ENCODE results near the gene RASAL3.
"Not testable (repeated sequence)": the region's sequence is repeated elsewhere in the genome, so short reads cannot be mapped to it uniquely, and the experiment has no call there.

Gene RASAL3

DNA sequence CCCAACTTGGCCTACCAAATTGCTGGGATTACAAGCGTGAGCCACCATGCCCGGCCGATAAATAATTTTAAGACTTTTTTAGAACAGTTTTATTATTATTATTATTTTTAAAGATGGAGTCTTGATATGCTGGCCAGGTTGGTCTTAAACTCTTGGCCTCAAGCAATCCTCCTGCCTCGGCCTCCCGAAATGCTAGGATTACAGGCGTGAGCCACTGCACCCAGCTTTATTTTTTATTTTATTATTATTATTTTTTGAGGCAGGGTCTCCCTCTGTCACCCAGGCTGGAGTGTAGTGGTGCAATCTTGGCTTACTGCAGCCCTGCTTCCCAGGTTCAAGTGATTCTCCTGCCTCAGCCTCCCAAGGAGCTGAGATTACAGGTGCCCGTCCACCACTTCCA lies 16.7 kb upstream of the RASAL3 start:
- H3K9me3 Mint-ChIP-seq; H3K4me3 Mint-ChIP-seq; H3K27me3 Mint-ChIP-seq; H3K27ac Mint-ChIP-seq; H3K36me3 Mint-ChIP-seq (ENCODE audit: low read depth): not testable (repeated sequence)
- peaks cover 28% of the 10 kb centered on the region for H3K4me1 Mint-ChIP-seq (ENCODE audit: low read depth)

DNA sequence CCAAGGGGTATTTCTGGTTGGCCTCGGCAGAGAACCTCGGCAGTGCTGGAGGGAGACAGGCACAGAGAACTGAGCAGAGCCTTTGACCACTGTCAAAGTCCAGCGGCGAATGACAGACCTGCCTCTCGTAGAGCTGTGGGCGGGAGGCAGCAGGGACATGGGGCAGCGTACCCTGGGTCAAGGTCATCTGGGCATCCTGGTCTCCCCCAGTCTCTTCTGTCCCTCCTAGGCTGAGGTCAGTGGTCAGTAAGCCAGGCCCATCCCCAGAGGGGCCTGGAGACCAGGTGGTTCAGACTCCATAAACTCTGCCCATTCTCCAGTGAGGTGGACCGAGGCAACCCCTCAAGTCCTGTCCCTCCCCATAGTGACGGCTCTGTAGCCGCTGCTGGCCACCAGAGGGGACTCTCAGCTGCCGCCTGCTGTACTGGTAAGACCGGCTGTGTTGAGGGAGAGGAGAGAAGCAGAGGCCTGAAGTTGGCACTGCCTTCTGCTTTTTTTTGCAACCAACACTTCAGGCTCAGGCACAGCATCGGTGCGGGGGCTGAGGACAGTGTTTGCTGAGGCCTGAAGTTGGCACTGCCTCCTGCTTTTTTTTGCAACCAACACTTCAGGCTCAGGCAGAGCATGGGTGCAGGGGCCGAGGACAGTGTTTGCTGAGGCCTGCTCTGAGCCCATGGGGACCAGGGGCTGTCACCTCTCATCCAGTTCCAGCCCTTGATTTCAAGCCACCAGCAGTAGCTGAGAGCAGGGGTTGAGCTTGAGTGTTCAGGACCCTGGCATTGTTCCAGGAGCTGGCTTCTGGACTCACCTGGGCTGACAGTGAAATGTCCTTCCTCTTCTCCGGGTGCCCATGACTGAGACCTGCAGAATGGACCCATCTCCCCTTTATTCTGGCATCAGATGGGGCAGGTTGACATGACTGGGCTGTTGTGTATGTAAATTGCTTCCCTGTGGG lies 15.3 kb upstream of the RASAL3 start, which contains the start of gene PGLYRP2:
PGLYRP2 (minus strand) TSS at position 111 of the 955 bp plus-strand sequence. CDS start 130 bp downstream, outside the sequence.
- Mint-ChIP-seq H3K36me3 (ENCODE audit: low read depth) (no peaks in the 10 kb centered on the region), H3K4me1 (ENCODE audit: low read depth) (peaks cover 28% of the 10 kb centered on the region), H3K4me3 (no peak within 1 kb of the TSS), H3K27ac (no peak within 1 kb of the TSS), H3K27me3 (no peaks in the 10 kb centered on the region), H3K9me3 (no peaks in the 10 kb centered on the region)

DNA sequence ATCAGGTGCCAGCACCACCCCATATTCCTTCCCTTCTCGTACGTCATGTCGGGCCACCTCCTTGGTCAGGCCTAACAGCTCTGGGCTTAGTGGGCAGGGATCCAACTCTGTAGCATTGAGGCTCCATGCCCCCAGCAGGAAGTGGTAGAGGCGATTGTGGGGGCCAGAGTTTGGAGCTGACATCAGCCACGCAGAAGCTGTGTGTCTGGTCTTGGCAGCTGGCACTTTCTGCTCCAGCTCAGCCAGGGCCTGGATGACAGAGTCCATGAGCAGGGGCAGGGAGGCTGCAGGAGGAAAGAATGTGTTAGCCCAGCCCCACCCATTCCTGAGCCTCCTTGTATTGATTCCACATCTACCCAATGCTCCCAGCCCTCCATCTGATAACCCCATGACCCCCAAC lies 12.0 kb upstream of the RASAL3 start:
- Mint-ChIP-seq H3K27me3 (no peaks in the 10 kb centered on the region), H3K27ac (no peak overlapping the region), H3K9me3 (no peaks in the 10 kb centered on the region), H3K4me1 (ENCODE audit: low read depth) (peaks cover 16% of the 10 kb centered on the region), H3K4me3 (no peak overlapping the region), H3K36me3 (ENCODE audit: low read depth) (no peaks in the 10 kb centered on the region)

DNA sequence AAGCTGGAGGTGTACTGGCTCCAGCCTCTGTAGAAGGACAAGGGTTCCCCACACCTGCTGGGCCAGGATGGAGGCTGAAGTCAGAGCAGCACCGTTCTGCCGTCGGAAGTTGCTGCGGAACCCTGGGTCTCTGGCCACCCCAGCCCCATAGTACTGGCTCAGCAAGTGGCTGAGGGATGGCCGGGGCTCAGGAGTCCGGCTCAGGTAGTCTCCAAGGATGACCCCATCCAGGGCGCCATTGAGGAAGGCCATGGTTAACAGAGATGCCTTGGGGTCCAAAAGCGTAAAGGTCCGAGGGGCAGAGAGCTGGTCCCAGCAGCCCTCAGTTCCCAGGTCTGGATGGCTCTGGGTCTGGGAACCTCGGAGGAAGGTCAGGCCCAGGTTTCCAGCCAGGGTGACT lies 11.3 kb upstream of the RASAL3 start:
- no peaks in the 10 kb centered on the region for H3K36me3 Mint-ChIP-seq (ENCODE audit: low read depth)
- peaks cover 16% of the 10 kb centered on the region for H3K4me1 Mint-ChIP-seq (ENCODE audit: low read depth)
- H3K4me3 Mint-ChIP-seq = no peak overlapping the region
- no peaks in the 10 kb centered on the region for H3K9me3 Mint-ChIP-seq
- no peaks in the 10 kb centered on the region for H3K27me3 Mint-ChIP-seq
- H3K27ac Mint-ChIP-seq = no peak overlapping the region

DNA sequence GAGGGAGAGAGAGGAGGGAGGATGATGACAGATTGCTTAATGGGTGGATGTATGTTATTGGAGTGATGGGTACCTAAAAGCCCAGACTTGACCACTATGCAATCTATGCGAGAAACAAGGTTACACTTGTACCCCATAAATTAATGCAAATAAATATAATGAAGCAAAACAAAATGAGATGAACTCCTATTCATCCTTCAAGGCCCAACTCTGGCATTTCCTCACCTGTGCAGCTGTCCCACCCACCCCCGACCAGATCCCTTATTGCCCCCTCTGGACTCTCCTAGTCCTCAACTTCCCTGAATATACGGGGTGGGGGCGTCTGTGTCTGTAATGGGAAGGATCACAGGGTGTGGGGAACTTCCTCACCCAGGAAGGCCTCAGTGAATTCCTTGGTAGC lies 10.8 kb upstream of the RASAL3 start:
- H3K27ac Mint-ChIP-seq = no peak overlapping the region
- no peaks in the 10 kb centered on the region for H3K27me3 Mint-ChIP-seq
- H3K4me1 Mint-ChIP-seq (ENCODE audit: low read depth) = peaks cover 17% of the 10 kb centered on the region
- no peaks in the 10 kb centered on the region for H3K36me3 Mint-ChIP-seq (ENCODE audit: low read depth)
- no peak overlapping the region for H3K4me3 Mint-ChIP-seq
- H3K9me3 Mint-ChIP-seq = no peaks in the 10 kb centered on the region

DNA sequence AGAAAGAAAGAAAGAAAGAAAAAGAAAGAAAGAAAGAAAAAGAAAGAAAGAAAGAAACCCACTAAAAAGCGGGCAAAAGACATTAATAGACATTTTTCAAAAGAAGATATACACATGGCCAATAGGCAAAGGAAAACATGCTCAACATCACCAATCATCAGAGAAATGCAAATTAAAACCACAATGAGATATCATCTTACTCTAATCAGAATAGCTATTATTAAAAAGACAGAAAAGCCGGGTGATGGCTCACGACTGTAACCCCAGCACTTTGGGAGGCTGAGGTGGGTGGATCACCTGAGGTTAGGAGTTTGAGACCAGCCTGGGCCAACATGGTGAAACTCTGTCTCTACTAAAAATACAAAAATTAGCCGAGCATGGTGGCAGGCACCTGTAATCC lies 9.5 kb upstream of the RASAL3 start:
- H3K4me3 Mint-ChIP-seq; H3K36me3 Mint-ChIP-seq (ENCODE audit: low read depth); H3K9me3 Mint-ChIP-seq; H3K27me3 Mint-ChIP-seq: not testable (repeated sequence)
- Mint-ChIP-seq H3K4me1 (ENCODE audit: low read depth) (peaks cover 20% of the 10 kb centered on the region), H3K27ac (peak overlapping the region; percentile 10)

DNA sequence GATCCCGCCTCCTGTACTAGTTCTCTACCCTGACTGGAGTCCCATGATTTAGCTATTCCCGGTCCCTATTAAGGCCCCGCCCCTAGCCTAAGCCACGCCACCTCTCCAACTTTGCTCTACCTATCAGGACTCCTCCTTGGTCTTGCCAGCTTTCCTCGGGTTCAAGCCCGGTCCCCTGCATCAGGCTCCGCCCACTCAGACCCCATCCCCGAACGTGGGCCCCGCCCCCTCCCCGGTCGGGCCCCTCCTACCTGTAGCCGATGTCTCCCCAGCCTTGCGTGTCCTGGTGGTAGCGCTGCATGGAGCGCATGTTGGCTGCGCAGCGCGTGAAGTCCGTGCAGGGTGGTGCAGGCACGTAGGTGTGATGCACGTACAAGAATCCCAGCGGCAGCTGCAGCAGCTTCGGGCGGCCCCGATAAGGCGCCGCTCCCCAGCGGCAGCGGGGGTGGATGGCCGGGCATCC lies 7.3 kb upstream of the RASAL3 start:
- no peaks in the 10 kb centered on the region for H3K36me3 Mint-ChIP-seq (ENCODE audit: low read depth)
- H3K27me3 Mint-ChIP-seq = peaks cover 8% of the 10 kb centered on the region
- H3K9me3 Mint-ChIP-seq = no peaks in the 10 kb centered on the region
- H3K27ac Mint-ChIP-seq = no peak overlapping the region
- H3K4me3 Mint-ChIP-seq = no peak overlapping the region
- H3K4me1 Mint-ChIP-seq (ENCODE audit: low read depth) = peaks cover 39% of the 10 kb centered on the region

DNA sequence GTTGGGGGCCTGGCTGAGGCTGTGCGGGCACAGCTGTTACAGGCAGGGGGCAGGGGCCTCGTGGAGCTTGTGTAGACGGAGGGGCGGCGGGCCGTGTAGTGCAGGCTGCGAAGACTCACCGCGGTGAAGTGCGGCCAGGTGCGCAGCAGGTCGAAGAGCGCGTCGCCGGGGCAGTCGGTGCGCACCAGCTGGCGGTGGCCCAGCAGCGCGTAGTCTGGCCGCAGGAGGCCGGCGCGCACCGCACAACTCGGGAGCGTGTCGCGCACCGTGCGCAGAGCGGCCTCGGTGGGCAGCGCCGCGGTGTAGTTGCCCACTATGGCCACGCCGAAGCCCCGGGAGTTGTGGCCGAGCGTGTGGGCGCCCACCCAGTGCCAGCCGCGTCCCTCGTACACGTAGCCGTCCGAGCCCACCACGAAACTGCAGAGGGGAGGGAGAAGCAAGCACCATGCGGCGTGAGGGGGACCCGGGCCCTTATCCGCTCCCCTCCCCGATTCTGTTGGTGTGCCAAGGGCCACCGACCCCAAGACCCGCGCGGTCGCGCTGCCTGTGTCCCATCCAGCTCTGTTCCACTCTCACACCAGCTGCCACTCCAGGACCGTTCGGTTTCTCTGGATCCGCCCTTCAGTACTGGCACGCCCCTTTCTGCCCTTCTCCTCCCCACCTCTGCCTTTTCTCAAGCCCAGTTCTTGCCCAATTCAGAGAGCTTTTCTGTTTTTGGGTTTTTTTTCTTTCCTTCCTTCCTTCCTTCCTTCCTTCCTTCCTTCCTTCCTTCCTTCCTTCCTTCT lies 5.4 kb upstream of the RASAL3 start:
- H3K36me3 Mint-ChIP-seq (ENCODE audit: low read depth) = no peaks in the 10 kb centered on the region
- peak overlapping the region; percentile 43 for H3K27ac Mint-ChIP-seq
- peaks cover 50% of the 10 kb centered on the region for H3K4me1 Mint-ChIP-seq (ENCODE audit: low read depth)
- no peaks in the 10 kb centered on the region for H3K9me3 Mint-ChIP-seq
- peak overlapping the region; percentile 73 for H3K4me3 Mint-ChIP-seq
- H3K27me3 Mint-ChIP-seq = peaks cover 8% of the 10 kb centered on the region

DNA sequence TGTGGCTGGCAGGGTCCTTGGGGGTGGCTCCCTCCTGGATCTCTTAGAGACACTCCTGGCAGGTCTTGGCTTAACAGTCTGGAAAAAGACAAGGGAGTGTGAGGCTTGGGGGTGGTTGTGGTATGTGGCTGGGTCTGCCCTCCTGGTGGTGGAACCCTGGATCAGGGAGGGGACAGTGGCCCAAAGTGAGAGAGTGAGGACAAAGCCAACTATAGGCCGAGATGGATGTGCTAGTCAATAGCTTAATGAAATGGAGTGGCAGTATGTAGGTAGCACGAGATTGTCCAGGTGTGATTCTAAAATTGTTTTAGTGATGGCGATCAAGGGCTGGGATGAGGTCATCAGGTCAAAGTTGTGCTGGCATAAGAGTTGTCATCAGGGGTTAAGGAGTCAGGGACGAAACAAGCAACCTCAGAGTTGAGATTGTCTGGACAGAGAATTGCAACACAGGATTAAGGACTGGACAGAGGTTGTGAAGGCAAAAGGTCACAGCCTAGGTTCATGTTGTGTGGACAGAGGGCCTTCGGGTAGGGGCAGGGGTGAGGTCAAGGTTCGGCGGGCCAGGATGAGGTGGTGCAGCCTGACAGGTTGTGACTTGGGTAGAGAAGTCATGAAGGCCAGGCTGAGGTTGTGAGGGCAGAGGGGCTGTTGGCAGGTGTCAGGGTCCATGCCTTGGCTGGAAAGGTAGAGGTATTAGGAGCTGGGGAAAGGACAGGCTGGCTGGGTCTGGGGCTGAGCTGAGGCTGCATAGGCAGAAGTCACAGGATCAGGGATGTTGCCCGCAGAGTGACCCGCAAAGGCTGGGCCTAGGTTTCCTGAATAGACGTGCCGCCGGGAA lies 4.5 kb upstream of the RASAL3 start:
- Mint-ChIP-seq H3K27me3 (peaks cover 8% of the 10 kb centered on the region), H3K36me3 (ENCODE audit: low read depth) (no peaks in the 10 kb centered on the region), H3K4me3 (peak overlapping the region; percentile 73), H3K27ac (peak overlapping the region; percentile 43), H3K4me1 (ENCODE audit: low read depth) (peaks cover 53% of the 10 kb centered on the region), H3K9me3 (no peaks in the 10 kb centered on the region)

DNA sequence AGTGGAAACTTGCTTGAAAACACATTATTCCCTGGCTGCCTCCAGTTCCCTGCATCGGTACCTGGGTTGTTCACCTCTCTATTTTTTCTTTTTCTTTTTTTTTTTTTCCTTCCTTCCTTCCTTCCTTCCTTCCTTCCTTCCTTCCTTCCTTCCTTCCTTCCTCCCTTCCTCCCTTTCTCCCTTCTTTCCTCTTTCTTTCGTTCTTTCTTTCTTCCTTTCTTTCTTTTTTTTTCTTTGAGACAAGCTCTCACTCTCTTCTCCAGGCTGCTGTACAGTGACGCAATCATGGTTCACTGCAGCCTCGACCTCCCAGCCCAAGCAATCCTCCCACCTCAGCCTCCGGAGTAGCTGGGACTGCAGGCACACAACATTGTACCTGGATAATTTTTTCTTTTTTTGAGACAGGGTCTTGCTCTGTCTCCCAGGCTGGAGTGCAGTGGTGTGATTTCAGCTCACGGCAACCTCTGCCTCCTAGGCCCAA lies 3.4 kb upstream of the RASAL3 start:
- peaks cover 58% of the 10 kb centered on the region for H3K4me1 Mint-ChIP-seq (ENCODE audit: low read depth)
- peaks cover 8% of the 10 kb centered on the region for H3K27me3 Mint-ChIP-seq
- H3K4me3 Mint-ChIP-seq = no peak overlapping the region
- no peaks in the 10 kb centered on the region for H3K9me3 Mint-ChIP-seq
- H3K27ac Mint-ChIP-seq = peak overlapping the region; percentile 92
- peaks cover 6% of the 10 kb centered on the region for H3K36me3 Mint-ChIP-seq (ENCODE audit: low read depth)

DNA sequence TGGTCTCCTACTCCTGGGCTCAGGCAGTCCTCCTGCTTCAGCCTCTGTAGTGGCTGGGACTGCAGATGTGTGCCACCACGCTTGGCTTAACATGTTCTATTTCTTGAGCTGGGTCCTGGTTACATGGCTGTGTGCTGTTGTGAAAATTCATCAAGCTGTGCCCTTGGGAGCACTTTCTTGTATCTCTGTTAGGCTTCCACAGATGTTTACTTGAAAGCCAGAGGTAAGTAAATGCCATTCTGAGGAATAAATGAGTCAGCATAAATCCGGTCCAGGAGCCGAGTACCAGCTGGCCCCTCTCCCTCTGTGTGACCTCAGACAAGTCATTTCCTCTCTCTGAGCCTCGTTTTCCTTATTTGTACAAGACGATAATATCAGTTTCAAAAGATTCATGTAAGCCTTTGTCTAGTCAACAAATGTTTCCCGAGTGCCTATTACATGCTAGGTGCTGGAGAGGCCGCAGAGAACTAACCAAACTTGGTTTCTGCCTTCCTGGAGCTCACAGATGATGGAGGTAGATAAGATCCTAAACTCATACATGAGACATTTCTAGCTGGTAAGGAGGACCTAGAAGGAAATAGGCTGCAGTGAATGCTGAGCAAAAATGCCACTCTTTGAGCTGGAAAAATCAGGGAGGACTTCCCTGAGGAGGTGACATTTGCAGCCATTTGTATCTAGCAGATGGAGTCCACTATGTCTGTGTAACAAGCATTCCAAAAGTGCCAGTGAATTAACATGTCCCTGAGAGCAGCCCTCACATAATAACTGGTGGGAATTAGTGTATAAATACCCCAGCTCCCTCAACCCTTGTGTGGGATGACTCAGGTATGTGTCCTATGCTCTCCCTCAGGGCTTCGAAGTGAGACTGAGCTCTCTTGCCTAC lies 2.7 kb upstream of the RASAL3 start:
- Mint-ChIP-seq H3K4me3 (peak overlapping the region; percentile 45), H3K36me3 (ENCODE audit: low read depth) (peaks cover 6% of the 10 kb centered on the region), H3K4me1 (ENCODE audit: low read depth) (peaks cover 64% of the 10 kb centered on the region), H3K27me3 (peaks cover 8% of the 10 kb centered on the region), H3K9me3 (no peaks in the 10 kb centered on the region), H3K27ac (peak overlapping the region; percentile 80)

DNA sequence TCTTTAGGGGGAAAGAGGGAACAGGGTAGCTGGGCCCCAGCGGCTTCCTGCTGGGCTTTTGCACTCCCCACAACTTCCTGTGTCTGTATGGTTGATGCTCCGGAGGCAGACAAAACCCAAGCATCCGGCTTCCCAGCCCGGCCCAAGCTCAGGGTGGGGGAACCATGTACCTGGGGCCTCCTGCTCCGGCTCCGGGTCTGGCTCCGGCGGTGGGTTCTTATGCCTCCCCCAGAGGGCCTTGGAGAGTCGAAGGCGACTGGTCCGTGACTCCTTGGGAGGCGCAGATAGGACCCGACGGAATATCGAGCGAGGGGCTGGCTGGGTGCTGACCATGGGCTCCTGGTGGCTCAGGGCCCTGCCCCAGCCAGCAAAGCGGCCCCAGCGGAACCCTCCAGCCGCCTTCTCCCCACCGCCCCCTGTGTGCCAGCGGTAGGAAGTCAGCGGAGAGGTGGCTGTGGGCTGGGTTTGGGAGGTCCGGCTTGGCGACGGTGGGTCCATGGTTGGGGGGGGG lies 428 bp downstream of the RASAL3 start:
- Mint-ChIP-seq H3K4me3 (peak overlapping the region; percentile 91), H3K36me3 (ENCODE audit: low read depth) (peaks cover 20% of the 10 kb centered on the region), H3K27me3 (peaks cover 3% of the 10 kb centered on the region), H3K4me1 (ENCODE audit: low read depth) (peaks cover 60% of the 10 kb centered on the region), H3K27ac (peak overlapping the region; percentile 91), H3K9me3 (no peaks in the 10 kb centered on the region)

DNA sequence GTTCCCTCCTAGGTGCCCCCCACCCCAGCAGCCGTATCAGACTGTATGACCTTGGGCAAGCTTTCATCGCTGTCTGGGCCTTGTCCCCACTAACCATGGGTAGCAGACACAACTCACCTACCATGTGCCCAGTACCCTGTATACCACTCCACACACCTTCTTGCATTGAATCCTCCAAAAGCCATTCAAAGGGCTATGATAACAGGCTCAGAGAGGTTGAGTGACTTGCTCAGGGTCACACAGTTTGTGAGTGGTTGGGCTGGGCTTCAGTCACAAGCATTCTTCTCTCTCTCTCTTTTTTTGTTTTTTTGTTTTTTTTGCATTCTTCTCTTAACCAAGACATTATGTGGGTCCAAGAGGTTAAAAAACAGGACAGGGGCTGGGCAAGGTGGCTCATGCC lies 2.6 kb downstream of the RASAL3 start:
- H3K27me3 Mint-ChIP-seq = no peaks in the 10 kb centered on the region
- H3K9me3 Mint-ChIP-seq = no peaks in the 10 kb centered on the region
- peak overlapping the region; percentile 68 for H3K27ac Mint-ChIP-seq
- peaks cover 38% of the 10 kb centered on the region for H3K4me1 Mint-ChIP-seq (ENCODE audit: low read depth)
- peaks cover 25% of the 10 kb centered on the region for H3K36me3 Mint-ChIP-seq (ENCODE audit: low read depth)
- peak overlapping the region; percentile 91 for H3K4me3 Mint-ChIP-seq
